Adipocyte (in vitro differentiated cells): Measurements from ENCODE around the gene MEP1A.
"Not testable (repeated sequence)": the region's sequence is repeated elsewhere in the genome, so short reads cannot be mapped to it uniquely, and the experiment has no call there.

Experiments
- DNase-seq: peaks from one replicate; pipeline ENCODE4 v3.0.0-alpha.2; 2015; ENCODE audit warnings: low read depth
- H3K27me3 ChIP-seq: replicated peaks from 2 replicates; pipeline ENCODE4 v1.7.0; 2013; ENCODE audit warnings: mild to moderate bottlenecking, low read length, moderate library complexity; ENCODE audit not compliant: control insufficient read depth, insufficient read depth
- H3K36me3 ChIP-seq: 2 replicates; pipeline ENCODE4 v1.7.0; 2013; ENCODE audit warnings: low read length, mild to moderate bottlenecking, moderate library complexity; ENCODE audit not compliant: control insufficient read depth, insufficient read depth, severe bottlenecking
- H3K4me1 ChIP-seq: 2 replicates; pipeline ENCODE4 v1.7.0; 2013; ENCODE audit warnings: mild to moderate bottlenecking, low read length, moderate library complexity; ENCODE audit not compliant: control insufficient read depth, insufficient read depth
- H3K4me3 ChIP-seq: 2 replicates; pipeline ENCODE4 v1.7.0; 2013; ENCODE audit warnings: mild to moderate bottlenecking, low read length, moderate library complexity
- H3K9ac ChIP-seq: 2 replicates; pipeline ENCODE4 v1.7.0; 2013; ENCODE audit warnings: mild to moderate bottlenecking, low read length, moderate library complexity
- H3K9me3 ChIP-seq: 2 replicates; pipeline ENCODE4 v1.7.0; 2013; ENCODE audit warnings: mild to moderate bottlenecking, low read length, moderate library complexity; ENCODE audit not compliant: control insufficient read depth

The MEP1A gene

GRCh38 chr6:46796848-46797580 lies 3.8 kb downstream of the MEP1A start:
- Histone ChIP-seq H3K27me3 (peaks cover 7% of the 10 kb centered on the region), H3K9me3 (no peaks in the 10 kb centered on the region), H3K4me3 (no peak overlapping the region), H3K9ac (no peak overlapping the region), H3K4me1 (no peaks in the 10 kb centered on the region), H3K36me3 (no peaks in the 10 kb centered on the region)
- no peak for DNase-seq

GRCh38 chr6:46799657-46800056 lies 6.5 kb downstream of the MEP1A start:
- H3K4me1 ChIP-seq, result no peaks in the 10 kb centered on the region
- no peak overlapping the region for H3K9ac ChIP-seq
- DNase-seq, result no peak
- H3K9me3 ChIP-seq, result no peaks in the 10 kb centered on the region
- H3K4me3 ChIP-seq, result no peak overlapping the region
- H3K36me3 ChIP-seq, result no peaks in the 10 kb centered on the region
- peaks cover 7% of the 10 kb centered on the region for H3K27me3 ChIP-seq

DNA sequence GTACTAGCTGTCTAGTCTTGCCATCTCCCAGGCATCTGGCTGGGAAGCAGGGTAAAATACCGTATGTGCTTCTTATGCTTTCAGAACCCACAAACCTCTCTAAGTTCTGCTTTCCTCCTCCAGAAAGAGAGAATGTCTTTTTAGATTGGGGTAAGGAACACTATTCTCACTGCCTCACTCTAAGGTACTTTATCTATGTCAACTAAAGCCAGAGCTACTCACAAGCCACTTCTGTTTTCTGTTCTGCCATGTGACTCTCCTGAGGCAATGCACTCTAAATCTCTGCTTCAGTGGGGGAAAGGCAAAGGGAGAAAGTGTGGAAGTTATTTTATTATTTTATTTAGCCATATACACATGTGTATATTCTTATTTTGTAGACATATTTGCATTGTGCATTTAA lies 15.6 kb downstream of the MEP1A start:
- DNase-seq, result no peak
- Histone ChIP-seq H3K4me3 (no peak overlapping the region), H3K4me1 (no peaks in the 10 kb centered on the region), H3K9me3 (no peaks in the 10 kb centered on the region), H3K36me3 (no peaks in the 10 kb centered on the region), H3K9ac (no peak overlapping the region), H3K27me3 (peaks cover 9% of the 10 kb centered on the region)

GRCh38 chr6:46815130-46815529 lies 21.9 kb downstream of the MEP1A start:
- no peak for DNase-seq
- no peaks in the 10 kb centered on the region for H3K36me3 ChIP-seq
- H3K4me3 ChIP-seq, result no peak overlapping the region
- H3K9ac ChIP-seq, result no peak overlapping the region
- H3K9me3 ChIP-seq, result no peaks in the 10 kb centered on the region
- H3K27me3 ChIP-seq, result no peaks in the 10 kb centered on the region
- H3K4me1 ChIP-seq, result no peaks in the 10 kb centered on the region

DNA sequence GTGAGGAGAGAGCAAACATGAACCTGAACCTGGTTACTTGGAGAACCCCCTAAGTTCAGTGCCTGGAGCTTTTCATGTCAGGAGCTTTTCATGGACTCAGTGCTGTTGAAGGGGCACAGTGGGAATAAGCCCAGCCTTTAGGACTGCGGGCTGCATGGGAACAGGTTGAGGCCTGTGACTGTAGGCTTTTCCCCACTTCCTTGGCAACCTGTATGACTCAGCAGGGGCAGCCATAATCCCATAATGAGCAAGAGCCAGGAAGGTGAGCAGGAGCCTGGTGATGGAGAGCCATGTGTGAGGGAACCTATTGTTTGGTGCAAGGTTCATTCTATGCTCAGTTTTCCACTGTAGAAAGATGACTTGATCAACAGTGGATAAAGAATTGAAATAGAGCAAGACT lies 23.4 kb downstream of the MEP1A start:
- Histone ChIP-seq H3K4me1 (no peaks in the 10 kb centered on the region), H3K4me3 (no peak overlapping the region), H3K9ac (no peak overlapping the region), H3K36me3 (no peaks in the 10 kb centered on the region), H3K9me3 (no peaks in the 10 kb centered on the region), H3K27me3 (no peaks in the 10 kb centered on the region)
- no peak for DNase-seq

- no peak overlapping the region for H3K4me3 ChIP-seq
- no peak for DNase-seq
- no peaks in the 10 kb centered on the region for H3K9me3 ChIP-seq
- no peaks in the 10 kb centered on the region for H3K4me1 ChIP-seq
- H3K27me3 ChIP-seq, result peaks cover 4% of the 10 kb centered on the region
- no peaks in the 10 kb centered on the region for H3K36me3 ChIP-seq
- no peak overlapping the region for H3K9ac ChIP-seq
These were observed 26.4 kb downstream of the MEP1A start for GRCh38 chr6:46819561-46819960.

DNA sequence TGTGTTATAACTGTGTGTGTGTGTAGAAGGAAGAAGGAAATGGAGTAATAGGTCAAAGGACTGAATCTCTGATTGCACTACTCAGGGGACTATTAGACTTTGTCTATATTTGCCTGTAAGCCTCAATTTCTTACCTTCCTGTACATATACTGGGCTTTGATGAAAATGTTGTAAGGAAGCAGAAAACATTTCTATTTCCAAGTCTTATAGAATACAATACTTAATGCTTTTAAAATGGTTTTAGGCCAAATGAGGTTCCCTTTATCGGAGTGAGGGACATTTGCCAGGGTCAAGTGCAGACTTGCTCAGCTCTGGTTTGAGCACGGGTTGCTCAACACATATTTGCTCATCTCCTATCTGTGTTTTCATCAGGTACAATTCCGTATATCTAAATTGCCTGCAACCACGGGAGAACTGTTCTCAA lies 28.3 kb downstream of the MEP1A start:
- DNase-seq, result no peak
- H3K36me3 ChIP-seq, result no peaks in the 10 kb centered on the region
- H3K4me3 ChIP-seq, result no peak overlapping the region
- H3K27me3 ChIP-seq, result peaks cover 4% of the 10 kb centered on the region
- no peaks in the 10 kb centered on the region for H3K4me1 ChIP-seq
- H3K9me3 ChIP-seq, result no peaks in the 10 kb centered on the region
- H3K9ac ChIP-seq, result no peak overlapping the region

DNA sequence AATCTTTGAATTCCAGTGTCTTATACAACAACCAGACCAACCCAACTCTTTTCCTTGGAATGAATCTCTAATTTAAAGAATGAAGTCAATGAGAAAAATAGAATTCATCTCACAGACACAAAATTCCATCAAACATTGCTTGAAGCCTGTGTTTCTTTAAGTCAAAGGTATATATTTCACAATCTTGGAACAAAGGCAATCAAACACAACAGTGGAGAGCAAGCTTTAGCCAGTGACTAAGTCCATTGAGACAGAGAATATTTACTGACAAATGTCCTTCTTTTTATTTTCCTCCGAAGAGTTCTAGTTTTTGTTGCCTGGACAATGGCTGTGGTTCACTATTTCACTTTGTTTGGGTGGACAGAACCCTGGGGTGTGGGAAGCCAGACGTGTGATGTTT lies 35.8 kb downstream of the MEP1A start:
- H3K9ac ChIP-seq, result no peak overlapping the region
- H3K27me3 ChIP-seq, result peaks cover 14% of the 10 kb centered on the region
- no peaks in the 10 kb centered on the region for H3K4me1 ChIP-seq
- no peaks in the 10 kb centered on the region for H3K36me3 ChIP-seq
- H3K9me3 ChIP-seq, result no peaks in the 10 kb centered on the region
- DNase-seq, result no peak
- H3K4me3 ChIP-seq, result no peak overlapping the region

DNA sequence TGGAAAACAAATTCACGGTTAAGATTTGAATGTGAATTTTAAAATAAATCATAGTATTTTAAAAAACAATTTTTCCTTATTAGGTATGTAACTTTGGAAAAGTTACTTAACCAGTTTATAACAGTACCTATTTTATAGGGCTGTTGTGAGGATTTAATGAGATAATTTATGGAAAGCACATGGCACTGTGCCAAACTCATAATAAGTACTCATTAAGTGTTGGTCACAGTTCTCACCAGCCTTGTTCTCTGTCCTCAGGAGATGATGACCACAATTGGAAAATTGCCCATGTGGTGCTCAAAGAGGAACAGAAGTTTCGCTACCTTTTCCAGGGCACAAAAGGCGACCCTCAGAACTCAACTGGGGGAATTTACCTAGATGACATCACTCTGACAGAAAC lies 39.6 kb downstream of the MEP1A start:
- H3K9ac ChIP-seq, result no peak overlapping the region
- no peak overlapping the region for H3K4me3 ChIP-seq
- no peaks in the 10 kb centered on the region for H3K4me1 ChIP-seq
- no peaks in the 10 kb centered on the region for H3K9me3 ChIP-seq
- H3K27me3 ChIP-seq, result peaks cover 14% of the 10 kb centered on the region
- no peak for DNase-seq
- H3K36me3 ChIP-seq, result no peaks in the 10 kb centered on the region

- H3K27me3 ChIP-seq, result peaks cover 14% of the 10 kb centered on the region
- not testable (repeated sequence) for H3K4me1 ChIP-seq, H3K9me3 ChIP-seq, H3K4me3 ChIP-seq, DNase-seq, H3K36me3 ChIP-seq, H3K9ac ChIP-seq
These were observed 41.2 kb downstream of the MEP1A start for GRCh38 chr6:46834257-46834916.

DNA sequence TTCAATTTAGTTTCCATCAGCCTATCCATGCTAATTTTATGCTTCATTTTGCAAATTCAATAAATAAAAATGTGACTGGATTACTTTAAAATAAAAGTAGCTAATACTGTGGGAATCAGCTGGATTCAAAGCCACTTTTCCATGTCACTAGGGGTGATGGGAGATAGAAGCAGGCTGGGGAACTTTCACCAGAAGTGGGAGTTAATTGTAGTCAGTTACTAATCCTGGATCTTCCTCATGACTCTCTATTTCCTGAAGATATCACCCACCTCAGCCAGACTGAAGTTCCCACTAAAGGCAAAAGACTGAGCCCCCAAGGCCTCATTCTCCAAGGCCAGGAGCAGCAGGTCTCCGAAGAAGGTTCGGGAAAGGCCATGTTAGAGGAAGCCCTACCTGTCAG lies 41.8 kb downstream of the MEP1A start:
- H3K4me1 ChIP-seq, DNase-seq, H3K9ac ChIP-seq, H3K9me3 ChIP-seq, H3K36me3 ChIP-seq, H3K4me3 ChIP-seq: not testable (repeated sequence)
- peaks cover 14% of the 10 kb centered on the region for H3K27me3 ChIP-seq
